Ishikawa (cell line): ENCODE data around the gene KRTAP10-5.

ENCODE experiments used
- CEBPB ChIP-seq: IDR thresholded peaks from 2 replicates; pipeline ENCODE4 v1.6.1; 2012
- EP300 ChIP-seq: IDR thresholded peaks from 2 replicates; pipeline ENCODE4 v1.6.1; 2012; ENCODE audit warnings: borderline replicate concordance
- FOXM1 ChIP-seq: IDR thresholded peaks from 2 replicates; pipeline ENCODE4 v1.6.1; 2012; ENCODE audit warnings: low read depth, borderline replicate concordance
- NFIC ChIP-seq: IDR thresholded peaks from 2 replicates; pipeline ENCODE4 v1.6.1; 2012
- RAD21 ChIP-seq: IDR thresholded peaks from 2 replicates; pipeline ENCODE4 v1.6.1; 2012; ENCODE audit warnings: low read depth
- TCF12 ChIP-seq: IDR thresholded peaks from 2 replicates; pipeline ENCODE4 v1.6.1; 2012; ENCODE audit warnings: low read depth
- TEAD4 ChIP-seq: IDR thresholded peaks from 2 replicates; pipeline ENCODE4 v1.6.1; 2012
- TF ChIP-seq, protein P1 (sequence below): IDR thresholded peaks from 2 replicates; pipeline ENCODE4 v1.6.1; 2012; ENCODE audit warnings: low read depth, mild to moderate bottlenecking
- TF ChIP-seq, protein P2 (sequence below): IDR thresholded peaks from 2 replicates; pipeline ENCODE4 v1.6.1; 2012

- TF ChIP-seq CEBPB (no peak), EP300 (no peak), TEAD4 (no peak), RAD21 (no peak), TCF12 (no peak), FOXM1 (no peak), NFIC (no peak)
- TF ChIP-seq, protein P1, sequence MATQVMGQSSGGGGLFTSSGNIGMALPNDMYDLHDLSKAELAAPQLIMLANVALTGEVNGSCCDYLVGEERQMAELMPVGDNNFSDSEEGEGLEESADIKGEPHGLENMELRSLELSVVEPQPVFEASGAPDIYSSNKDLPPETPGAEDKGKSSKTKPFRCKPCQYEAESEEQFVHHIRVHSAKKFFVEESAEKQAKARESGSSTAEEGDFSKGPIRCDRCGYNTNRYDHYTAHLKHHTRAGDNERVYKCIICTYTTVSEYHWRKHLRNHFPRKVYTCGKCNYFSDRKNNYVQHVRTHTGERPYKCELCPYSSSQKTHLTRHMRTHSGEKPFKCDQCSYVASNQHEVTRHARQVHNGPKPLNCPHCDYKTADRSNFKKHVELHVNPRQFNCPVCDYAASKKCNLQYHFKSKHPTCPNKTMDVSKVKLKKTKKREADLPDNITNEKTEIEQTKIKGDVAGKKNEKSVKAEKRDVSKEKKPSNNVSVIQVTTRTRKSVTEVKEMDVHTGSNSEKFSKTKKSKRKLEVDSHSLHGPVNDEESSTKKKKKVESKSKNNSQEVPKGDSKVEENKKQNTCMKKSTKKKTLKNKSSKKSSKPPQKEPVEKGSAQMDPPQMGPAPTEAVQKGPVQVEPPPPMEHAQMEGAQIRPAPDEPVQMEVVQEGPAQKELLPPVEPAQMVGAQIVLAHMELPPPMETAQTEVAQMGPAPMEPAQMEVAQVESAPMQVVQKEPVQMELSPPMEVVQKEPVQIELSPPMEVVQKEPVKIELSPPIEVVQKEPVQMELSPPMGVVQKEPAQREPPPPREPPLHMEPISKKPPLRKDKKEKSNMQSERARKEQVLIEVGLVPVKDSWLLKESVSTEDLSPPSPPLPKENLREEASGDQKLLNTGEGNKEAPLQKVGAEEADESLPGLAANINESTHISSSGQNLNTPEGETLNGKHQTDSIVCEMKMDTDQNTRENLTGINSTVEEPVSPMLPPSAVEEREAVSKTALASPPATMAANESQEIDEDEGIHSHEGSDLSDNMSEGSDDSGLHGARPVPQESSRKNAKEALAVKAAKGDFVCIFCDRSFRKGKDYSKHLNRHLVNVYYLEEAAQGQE = no peak
- TF ChIP-seq, protein P2, sequence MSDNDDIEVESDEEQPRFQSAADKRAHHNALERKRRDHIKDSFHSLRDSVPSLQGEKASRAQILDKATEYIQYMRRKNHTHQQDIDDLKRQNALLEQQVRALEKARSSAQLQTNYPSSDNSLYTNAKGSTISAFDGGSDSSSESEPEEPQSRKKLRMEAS = no peak
Observed at GRCh38 chr21:44612669-44613229, 32.3 kb upstream of the KRTAP10-5 start.
